ENCODE results near the gene SMARCB1.

The SMARCB1 gene

GRCh38 chr22:23786752-23787599 is at the start of gene SMARCB1:
Gene SMARCB1, plus strand, starts transcription at chr22:23786966. Its CDS starts 204 bp downstream, at chr22:23787170.
- peak; percentile 57 for DNase-seq

- DNase-seq = no peak
These were observed 49.1 kb upstream of the SMARCB1 start for GRCh38 chr22:23737696-23738095.

GRCh38 chr22:23742505-23743264 is 44.1 kb upstream of the SMARCB1 start:
- DNase-seq = no peak

DNA sequence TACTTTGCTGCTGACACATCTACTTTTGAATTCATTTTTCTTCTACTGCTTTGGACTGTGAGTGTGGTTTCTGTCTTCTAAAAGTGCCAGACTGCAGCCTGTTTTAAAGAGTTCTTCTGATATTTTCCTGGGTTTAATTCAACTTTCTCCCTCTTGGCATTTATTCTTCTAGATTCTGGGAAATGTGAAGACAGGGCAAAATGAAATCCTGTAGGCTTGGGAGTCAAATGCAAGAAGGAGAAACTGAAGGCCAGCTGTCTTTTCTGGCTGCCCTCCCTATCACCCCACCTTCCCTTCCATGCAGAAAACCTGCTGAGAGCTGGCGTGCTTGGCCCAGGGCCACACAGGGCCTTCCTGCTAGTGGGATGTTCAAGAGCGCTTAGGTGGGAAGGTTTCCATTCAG is 43.5 kb upstream of the SMARCB1 start:
- DNase-seq = no peak

DNA sequence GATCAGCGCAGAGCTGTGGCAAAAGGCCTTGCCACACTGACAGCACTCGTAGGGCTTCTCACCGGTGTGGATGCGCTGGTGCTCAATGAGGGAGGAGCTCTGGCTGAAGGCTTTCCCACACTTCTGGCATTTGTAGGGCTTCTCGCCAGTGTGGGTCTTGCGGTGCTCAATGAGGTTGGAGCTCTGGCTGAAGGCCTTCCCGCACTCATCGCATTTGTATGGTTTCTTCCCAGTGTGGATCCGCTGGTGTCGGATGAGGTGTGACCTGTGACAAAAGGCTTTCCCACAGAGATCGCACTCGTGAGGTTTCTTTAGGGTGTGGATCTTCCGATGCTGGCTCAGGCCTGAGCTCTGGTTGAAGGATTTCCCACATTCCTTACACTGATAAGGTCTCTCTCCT is 42.8 kb upstream of the SMARCB1 start:
- DNase-seq = no peak

- DNase-seq = no peak
These were observed 42.3 kb upstream of the SMARCB1 start for GRCh38 chr22:23744485-23744884.

GRCh38 chr22:23745791-23746190 is 41.0 kb upstream of the SMARCB1 start:
- no peak for DNase-seq

DNA sequence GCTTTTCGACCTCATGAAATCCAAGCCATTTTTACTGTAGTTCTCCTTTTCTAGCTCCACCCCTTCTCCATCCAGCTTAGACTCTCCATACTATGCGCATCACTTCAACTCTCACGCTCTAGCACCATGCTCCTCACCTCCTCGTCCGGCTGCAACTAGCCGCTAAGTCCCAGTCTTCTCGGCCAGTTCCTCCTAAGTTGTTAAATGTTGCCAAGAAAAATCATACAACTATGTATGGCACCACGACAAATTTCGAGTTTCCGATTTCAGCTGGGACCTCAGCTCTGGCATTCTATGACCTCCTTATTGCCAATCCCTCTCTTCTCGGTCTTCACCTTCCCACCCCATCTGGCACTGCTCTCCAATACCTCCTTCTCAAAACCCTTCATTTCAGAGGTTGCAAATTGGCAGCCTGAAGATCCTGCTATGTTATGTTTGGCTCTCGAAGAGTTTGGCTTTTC is 36.9 kb upstream of the SMARCB1 start:
- no peak for DNase-seq

- no peak for DNase-seq
These were observed 36.4 kb upstream of the SMARCB1 start for GRCh38 chr22:23750367-23750713.

GRCh38 chr22:23750714-23751440 is 35.9 kb upstream of the SMARCB1 start, which contains the start of gene ZNF70:
Gene ZNF70, minus strand, starts transcription at chr22:23751112. Its CDS starts 5,972 bp downstream, at chr22:23745140.
- DNase-seq = peak; percentile 40

- DNase-seq = no peak
These were observed 35.2 kb upstream of the SMARCB1 start for GRCh38 chr22:23751441-23751996.

- no peak for DNase-seq
These were observed 34.6 kb upstream of the SMARCB1 start for GRCh38 chr22:23752090-23752691.

- no peak for DNase-seq
These were observed 34.0 kb upstream of the SMARCB1 start for GRCh38 chr22:23752750-23753149.

DNA sequence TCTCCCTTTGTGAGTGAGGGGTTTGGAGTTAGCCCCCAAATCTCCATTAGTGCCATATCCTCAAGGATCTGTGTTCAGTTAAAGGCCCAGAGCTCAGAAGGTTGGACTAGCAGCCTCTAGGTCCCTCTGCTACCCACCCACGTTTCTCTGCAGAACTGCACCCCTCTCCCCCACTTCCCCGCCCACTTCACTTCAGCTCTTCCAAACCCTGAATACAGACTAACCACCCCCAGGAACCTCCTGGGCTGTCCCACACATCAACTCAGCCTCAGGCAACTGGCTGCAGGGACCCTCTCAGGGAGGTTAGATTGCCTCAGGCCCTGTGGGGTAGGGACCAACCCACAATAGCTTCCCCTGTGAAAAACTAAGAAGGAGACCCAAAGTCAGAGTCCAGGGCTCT is 33.4 kb upstream of the SMARCB1 start:
- no peak for DNase-seq

DNA sequence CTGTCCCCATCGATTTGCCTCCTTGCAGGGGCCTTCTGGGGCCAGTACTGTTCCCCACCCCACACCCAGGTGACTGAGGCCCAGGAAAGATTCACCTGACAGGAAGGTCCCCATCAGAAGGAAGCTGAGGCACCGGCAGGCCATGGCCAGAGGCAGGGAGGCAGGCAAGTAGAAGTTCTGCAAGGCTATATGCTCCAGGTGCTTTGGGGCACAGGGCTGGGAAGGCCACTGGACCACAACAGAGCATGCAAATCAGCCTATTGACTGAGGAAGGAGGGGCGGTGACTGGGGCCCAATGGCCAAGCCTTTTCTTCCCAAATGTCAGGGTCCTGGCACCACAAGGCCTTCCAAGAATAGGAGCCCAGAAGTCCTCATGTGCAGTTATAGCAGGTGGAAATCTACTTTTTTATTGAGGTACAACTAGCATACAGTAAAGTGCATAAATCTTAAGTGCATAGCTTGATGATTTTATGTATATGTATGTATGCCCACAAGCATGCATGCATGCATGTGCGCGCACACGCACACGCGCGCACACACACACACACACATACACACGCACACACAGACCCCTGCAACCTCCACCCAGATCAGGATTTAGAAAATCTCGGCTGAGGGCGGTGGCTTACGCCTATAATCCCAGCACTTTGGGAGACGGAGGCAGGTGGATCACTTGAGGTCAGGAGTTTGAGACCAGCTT is 32.4 kb upstream of the SMARCB1 start, which contains the start of gene VPREB3:
VPREB3 (minus strand) TSS at position 206 of the 700 bp plus-strand sequence; CDS start at position 144, 62 bp downstream.
- no peak for DNase-seq

GRCh38 chr22:23754980-23755636 is 31.7 kb upstream of the SMARCB1 start:
- DNase-seq = no peak

GRCh38 chr22:23755711-23756110 is 31.1 kb upstream of the SMARCB1 start:
- no peak for DNase-seq

DNA sequence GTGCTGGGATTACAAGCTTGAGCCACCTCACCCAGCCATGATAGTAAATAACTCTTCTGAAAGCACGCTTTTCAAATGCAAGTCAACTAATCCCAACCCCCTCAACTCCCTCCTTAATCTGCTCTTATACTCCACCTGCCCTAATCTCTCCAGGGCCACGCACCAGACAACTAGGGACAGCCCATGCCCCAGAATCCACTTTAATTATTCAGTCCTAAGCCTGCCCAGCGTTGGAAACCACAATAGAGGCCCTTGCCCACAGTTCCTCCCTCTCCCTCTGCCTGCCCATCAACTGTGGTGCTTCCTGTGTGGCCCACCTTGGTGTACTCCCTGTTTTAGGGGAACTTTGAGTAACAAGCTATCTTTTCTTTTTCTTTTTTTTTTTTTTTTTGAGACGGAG is 29.9 kb upstream of the SMARCB1 start:
- no peak for DNase-seq

DNA sequence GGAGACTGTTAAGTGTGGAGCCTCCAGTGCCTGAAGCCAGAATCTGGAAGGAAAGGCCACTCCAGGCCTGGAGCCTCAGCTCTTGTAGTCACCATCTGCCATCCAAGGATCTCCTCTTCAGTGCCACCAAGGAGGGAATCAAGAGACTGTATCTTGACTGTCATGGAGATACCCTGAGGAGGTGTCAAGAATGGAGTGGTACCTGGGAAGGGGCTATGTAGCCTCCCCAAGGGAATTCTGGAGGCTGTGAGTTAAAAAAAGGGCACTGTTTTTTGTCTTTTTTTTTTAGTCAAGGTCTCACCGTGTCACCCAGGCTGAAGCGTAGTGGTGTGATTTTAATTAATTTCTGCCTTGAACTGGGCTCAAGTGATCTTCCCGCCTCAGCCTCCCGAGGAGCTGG is 27.2 kb upstream of the SMARCB1 start:
- no peak for DNase-seq

GRCh38 chr22:23760056-23760455 is 26.7 kb upstream of the SMARCB1 start:
- no peak for DNase-seq
